Breast epithelium (tissue), 4 donors: ENCODE data around the gene CPXM2. TPM values are rescaled to one million over a fixed set of nuclear protein-coding genes. Genes with fewer than 3 reads are reported as not detected.

ENCODE experiments used
- DNase-seq, 2 donors: peaks; one replicate each; pipeline ENCODE4 v3.0.0-alpha.2; 2019; ENCODE audit warnings: low spot score in 2 of 2
- H3K27ac ChIP-seq, 2 donors: fragments of 200-600 bp; sonication (generic) in 1 of 2; one replicate each; pipeline ENCODE4 v1.5.1; 2016 to 2019; ENCODE audit warnings: mild to moderate bottlenecking in 1 of 2
- H3K27me3 ChIP-seq, 2 donors: fragments of 200-600 bp; sonication (generic) in 1 of 2; one replicate each; pipeline versions ENCODE4 v1.5.1 to v1.6.0; 2017 to 2019; ENCODE audit warnings: control low read depth in 1 of 2, mild to moderate bottlenecking in 1 of 2
- H3K36me3 ChIP-seq: fragments of 200-600 bp; one replicate; pipeline ENCODE4 v1.5.1; 2019
- H3K4me1 ChIP-seq, 2 donors: fragments of 200-600 bp; sonication (generic); one replicate each; pipeline ENCODE4 v1.5.1; 2016 to 2019; ENCODE audit warnings: control low read depth in 1 of 2
- H3K4me3 ChIP-seq, 3 donors: fragments of 200-600 bp; sonication (generic); 1 replicate in 2 of 3; 2 replicates in 1 of 3; pipeline ENCODE4 v1.5.1; 2016 to 2019; ENCODE audit warnings: mild to moderate bottlenecking in 3 of 3, moderate library complexity in 2 of 3
- H3K9me3 ChIP-seq, 2 donors: fragments of 200-600 bp; sonication (generic) in 1 of 2; one replicate each; pipeline ENCODE4 v1.5.1; 2016 to 2019; ENCODE audit warnings: control low read depth in 1 of 2
- CTCF ChIP-seq, 3 donors: fragments of 450-650 bp; IDR thresholded peaks; one replicate each; pipeline ENCODE4 v1.5.1; 2016 to 2017; ENCODE audit warnings: antibody characterized with exemption in 3 of 3, mild to moderate bottlenecking in 3 of 3, moderate library complexity in 3 of 3
- POLR2A ChIP-seq: fragments of 450-650 bp; IDR thresholded peaks from one replicate; pipeline ENCODE4 v1.6.1; 2016; ENCODE audit warnings: antibody characterized with exemption, mild to moderate bottlenecking, moderate library complexity
- POLR2AphosphoS5 ChIP-seq, 3 donors: sonication (generic); formaldehyde crosslinking; IDR thresholded peaks; one replicate each; pipeline ENCODE4 v1.6.1; 2017; ENCODE audit warnings: antibody characterized with exemption in 3 of 3
- intact Hi-C: fragments of 100-400 bp; cut with DNase I; formaldehyde crosslinking; loops from one replicate; pipeline ENCODE4 v1.15.1; 2023; ENCODE audit warnings: low total_unique reads
- total RNA-seq, 3 donors: library from RNA; depleted of rRNA; stranded (reverse); fragments of >200 nt; gene quantifications; one replicate each; pipeline ENCODE4 v1.1.0, GENCODE V29; 2016

CPXM2 gene
- total RNA-seq, 3 donors from 2014 or later: 5.3 to 16.7 (median 7.2) TPM

- Histone ChIP-seq H3K4me1 (peaks cover 0 to 5% of the 10 kb centered on the region in 2 donors), H3K4me3 (no peak overlapping the region), H3K27ac (no peak overlapping the region), H3K9me3 (no peaks in the 10 kb centered on the region), H3K27me3 (no peaks in the 10 kb centered on the region), H3K36me3 (no peaks in the 10 kb centered on the region)
- DNase-seq: no peak
- TF ChIP-seq POLR2AphosphoS5 (IDR thresholded peaks at IDR 0.05): no peak
- no peak for TF ChIP-seq CTCF (IDR thresholded peaks at IDR 0.05)
- no peak for TF ChIP-seq POLR2A
- intact Hi-C loops: no loop called here
These were observed 32.0 kb downstream of the CPXM2 start for GRCh38 chr10:123859653-123860050.

DNA sequence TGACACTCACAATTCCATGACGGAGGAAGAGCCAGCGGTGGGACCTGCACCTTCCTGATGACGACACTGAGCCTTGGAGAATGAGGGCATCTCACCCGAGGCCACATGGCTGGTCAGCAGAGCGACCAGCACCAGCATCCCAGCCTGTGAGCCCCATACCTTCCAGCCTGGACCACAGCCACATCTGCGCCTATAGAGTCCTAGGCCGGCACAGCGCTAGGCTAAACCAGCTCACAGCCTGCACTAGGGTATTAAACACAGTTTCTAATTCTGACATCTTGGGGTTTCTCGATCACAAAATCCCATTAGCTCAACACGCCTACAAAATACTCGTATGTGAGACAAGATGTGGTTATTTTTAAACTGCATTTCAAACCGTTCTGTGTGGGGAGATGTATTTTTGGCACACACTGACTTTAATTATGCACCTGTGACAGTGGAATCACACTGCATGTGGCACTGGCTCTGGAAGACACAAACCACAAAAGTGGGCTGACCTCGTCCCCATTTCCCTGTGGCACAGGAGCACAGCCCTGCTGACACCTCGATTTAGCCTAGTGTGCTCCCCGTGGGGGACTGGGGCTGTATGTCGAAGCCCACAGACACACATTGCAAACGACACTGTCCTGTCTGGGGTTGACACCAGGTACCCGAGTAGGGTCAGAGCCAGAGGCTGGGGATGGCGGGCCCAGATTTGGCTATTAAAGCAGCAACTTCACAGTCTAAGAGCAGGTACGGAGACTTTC, 32.5 kb downstream of the CPXM2 start:
- no peak overlapping the region for H3K4me3 ChIP-seq
- H3K9me3 ChIP-seq: no peaks in the 10 kb centered on the region
- H3K4me1 ChIP-seq: peaks cover 0 to 5% of the 10 kb centered on the region in 2 donors
- no peak for DNase-seq
- no peak overlapping the region for H3K27ac ChIP-seq
- H3K36me3 ChIP-seq: no peaks in the 10 kb centered on the region
- intact Hi-C loops: no loop called here
- TF ChIP-seq POLR2AphosphoS5 (IDR thresholded peaks at IDR 0.05) (no peak), CTCF (IDR thresholded peaks at IDR 0.05) (no peak), POLR2A (no peak)
- H3K27me3 ChIP-seq: no peaks in the 10 kb centered on the region

DNA sequence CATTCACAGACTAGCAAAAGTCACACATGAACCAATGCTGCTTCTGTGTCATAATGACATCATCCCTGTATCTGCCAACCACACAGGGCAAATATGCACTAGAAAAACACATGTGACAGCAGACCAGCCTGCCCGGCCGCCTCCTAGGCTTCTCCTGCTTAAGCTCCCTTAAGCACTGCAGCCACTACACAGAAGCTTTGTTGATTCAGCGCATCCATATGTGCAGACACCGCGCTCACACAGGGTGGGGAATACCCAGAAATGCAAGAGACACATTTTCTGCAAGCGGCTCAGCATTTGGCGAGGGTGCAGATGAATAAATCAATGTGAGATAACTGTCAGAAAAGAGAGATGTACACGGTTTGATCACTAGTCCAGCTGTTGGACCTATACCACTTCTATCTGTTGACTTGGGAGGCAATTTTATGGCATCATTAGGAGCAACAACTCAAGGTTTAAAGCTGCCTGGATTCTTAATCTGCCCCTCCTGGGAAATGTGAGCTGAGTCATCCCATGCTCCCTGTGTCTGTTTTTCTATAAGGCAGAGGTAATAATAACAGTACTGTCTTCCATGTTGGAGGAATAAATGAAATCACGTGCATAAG, 33.4 kb downstream of the CPXM2 start:
- TF ChIP-seq POLR2A (no peak), POLR2AphosphoS5 (IDR thresholded peaks at IDR 0.05) (no peak), CTCF (IDR thresholded peaks at IDR 0.05) (no peak)
- intact Hi-C loops: no loop called here
- no peak overlapping the region for H3K4me3 ChIP-seq
- H3K27me3 ChIP-seq: no peaks in the 10 kb centered on the region
- H3K4me1 ChIP-seq: peaks cover 0 to 3% of the 10 kb centered on the region in 2 donors
- no peak for DNase-seq
- no peaks in the 10 kb centered on the region for H3K36me3 ChIP-seq
- H3K9me3 ChIP-seq: no peaks in the 10 kb centered on the region
- no peak overlapping the region for H3K27ac ChIP-seq

DNA sequence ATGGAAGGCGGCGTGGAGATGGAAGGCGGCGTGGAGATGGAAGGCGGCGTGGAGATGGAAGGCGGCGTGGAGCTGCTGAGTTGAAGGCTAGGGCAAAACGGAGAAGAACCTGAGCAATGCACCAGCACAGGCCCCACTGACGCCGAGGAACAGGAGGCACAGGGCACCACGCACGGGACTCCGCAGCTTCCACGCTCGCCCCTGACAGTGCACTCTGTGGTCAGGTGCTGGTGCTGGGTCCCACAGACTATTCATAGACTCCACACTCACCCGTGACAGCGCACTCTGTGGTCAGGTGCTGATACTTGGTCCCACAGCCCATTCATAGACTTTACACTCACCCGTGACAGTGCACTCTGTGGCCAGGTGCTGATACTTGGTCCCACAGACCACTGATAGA, 34.0 kb downstream of the CPXM2 start:
- no peak for DNase-seq
- intact Hi-C loops: no loop called here
- TF ChIP-seq POLR2AphosphoS5 (IDR thresholded peaks at IDR 0.05) (no peak), POLR2A (no peak), CTCF (IDR thresholded peaks at IDR 0.05) (no peak)
- Histone ChIP-seq H3K4me1 (no peaks in the 10 kb centered on the region), H3K9me3 (no peaks in the 10 kb centered on the region), H3K27ac (no peak overlapping the region), H3K36me3 (no peaks in the 10 kb centered on the region), H3K4me3 (no peak overlapping the region), H3K27me3 (no peaks in the 10 kb centered on the region)

DNA sequence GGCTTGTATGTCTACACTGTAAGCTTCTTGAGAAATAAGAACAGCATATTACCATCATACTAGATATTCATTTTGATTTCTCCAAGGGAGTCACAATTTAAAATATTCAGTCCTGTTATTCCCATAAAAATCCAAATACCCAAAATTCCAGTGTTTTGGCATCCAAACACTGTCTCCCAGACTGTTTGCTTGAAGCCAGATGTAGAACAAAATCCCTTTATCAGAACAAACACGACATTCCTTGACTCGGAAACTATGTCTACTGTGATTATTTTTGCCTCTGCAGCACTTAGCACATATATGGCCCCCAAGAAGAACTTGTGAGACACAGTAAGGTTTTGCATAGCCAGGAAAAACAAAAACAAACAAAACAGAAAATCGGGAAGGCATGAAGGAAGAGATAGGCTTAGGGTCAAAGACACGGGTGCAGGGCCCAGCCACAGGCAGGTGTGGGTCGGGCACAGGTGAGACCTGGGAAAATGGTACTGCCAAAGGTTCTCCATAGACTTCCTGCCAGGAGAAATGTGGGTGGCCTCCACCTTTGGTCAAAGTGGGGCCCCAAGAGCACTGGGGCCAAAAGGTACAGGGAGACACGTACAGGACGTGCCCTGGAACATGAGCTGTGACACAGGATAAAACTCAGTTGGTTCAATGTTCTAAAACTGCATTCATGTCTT, 36.5 kb downstream of the CPXM2 start:
- no peaks in the 10 kb centered on the region for H3K36me3 ChIP-seq
- intact Hi-C loops: no loop called here
- no peaks in the 10 kb centered on the region for H3K4me1 ChIP-seq
- TF ChIP-seq CTCF (IDR thresholded peaks at IDR 0.05): no peak
- TF ChIP-seq POLR2A: no peak
- no peak for TF ChIP-seq POLR2AphosphoS5 (IDR thresholded peaks at IDR 0.05)
- no peaks in the 10 kb centered on the region for H3K9me3 ChIP-seq
- no peak for DNase-seq
- H3K4me3 ChIP-seq: no peak overlapping the region
- no peak overlapping the region for H3K27ac ChIP-seq
- no peaks in the 10 kb centered on the region for H3K27me3 ChIP-seq
